Activated B cell treated with CpG ODN at 0.5 μM for 24 hours (primary cell): ENCODE measurements around the gene BRIP1. TPM values are rescaled to one million over a fixed set of nuclear protein-coding genes. Genes with fewer than 3 reads are reported as not detected.

Experiments
- ATAC-seq: fragments of 200-7000 bp; cut with Tn5 transposase; one replicate; pipeline ENCODE4 v1.10.0; 2021; ENCODE audit warnings: low read depth, mild to moderate bottlenecking, moderate library complexity
- CTCF ChIA-PET: fragments of 350-600 bp; sonication (Branson Sonifier 250); formaldehyde crosslinking; loops from one replicate; lab custom pipeline; 2021; ENCODE audit warnings: antibody characterized with exemption; lab: Charles Lee
- POLR2A ChIA-PET: fragments of 350-600 bp; sonication (Branson Sonifier 250); formaldehyde crosslinking; loops from one replicate; lab custom pipeline; 2021; ENCODE audit warnings: antibody characterized with exemption; lab: Charles Lee
- DNase-seq: peaks from one replicate; pipeline ENCODE4 v3.0.0; 2022
- H3K27ac Mint-ChIP-seq: one replicate; pipeline ENCODE4 v1.8.0; 2020; ENCODE audit warnings: mixed read lengths
- H3K27me3 Mint-ChIP-seq: one replicate; pipeline ENCODE4 v1.8.0; 2021; ENCODE audit warnings: mixed read lengths
- H3K36me3 Mint-ChIP-seq: one replicate; pipeline ENCODE4 v1.8.0; 2021; ENCODE audit warnings: low read depth, mixed read lengths
- H3K4me1 Mint-ChIP-seq: one replicate; pipeline ENCODE4 v1.8.0; 2021; ENCODE audit warnings: mixed read lengths
- H3K4me3 Mint-ChIP-seq: one replicate; pipeline ENCODE4 v1.8.0; 2020; ENCODE audit warnings: mild to moderate bottlenecking, mixed read lengths
- H3K9me3 Mint-ChIP-seq: one replicate; pipeline ENCODE4 v1.8.0; 2020; ENCODE audit warnings: mixed read lengths
- CTCF ChIP-seq: fragments of 200-600 bp; IDR thresholded peaks from one replicate; pipeline ENCODE4 v1.8.0; 2022; ENCODE audit warnings: antibody characterized with exemption, mild to moderate bottlenecking
- intact Hi-C: fragments of 100-400 bp; cut with micrococcal nuclease; formaldehyde crosslinking; loops from one replicate; pipeline ENCODE4 v1.15.1; 2024
- total RNA-seq: library from RNA; stranded (reverse); gene quantifications from 2 replicates; pipeline ENCODE4 v1.2.3, GENCODE V29; 2022

The BRIP1 gene
- total RNA-seq, 1 donor from 2014 or later = 2.5 TPM

DNA sequence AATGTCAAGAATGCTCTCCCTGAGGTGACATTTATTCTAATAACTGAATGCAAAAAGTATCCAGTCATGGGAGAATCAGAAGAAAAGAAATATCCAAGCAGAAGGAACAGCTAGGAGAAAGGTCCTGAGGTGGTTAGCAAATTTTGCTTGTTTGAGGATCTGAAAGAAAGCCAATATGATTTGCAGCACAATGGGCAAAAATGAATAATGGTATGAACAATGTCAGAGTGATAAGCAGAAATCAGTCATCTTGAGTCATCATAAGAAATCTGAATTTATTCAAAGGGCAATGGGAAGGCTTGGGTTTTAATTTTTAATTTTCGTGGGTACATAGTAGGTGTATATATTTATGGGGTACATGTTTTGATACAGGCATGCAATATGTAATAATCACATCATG, 68.5 kb downstream of the BRIP1 start:
- no peaks in the 10 kb centered on the region for H3K27me3 Mint-ChIP-seq
- ATAC-seq = no peak
- no peak overlapping the region for H3K4me3 Mint-ChIP-seq
- H3K9me3 Mint-ChIP-seq = no peaks in the 10 kb centered on the region
- H3K36me3 Mint-ChIP-seq = no peaks in the 10 kb centered on the region
- DNase-seq = no peak
- CTCF ChIA-PET = no interaction called here
- intact Hi-C loops = no loop called here
- H3K4me1 Mint-ChIP-seq = peaks cover 2% of the 10 kb centered on the region
- no peak overlapping the region for H3K27ac Mint-ChIP-seq
- POLR2A ChIA-PET = no interaction called here
- no peak for TF ChIP-seq CTCF

DNA sequence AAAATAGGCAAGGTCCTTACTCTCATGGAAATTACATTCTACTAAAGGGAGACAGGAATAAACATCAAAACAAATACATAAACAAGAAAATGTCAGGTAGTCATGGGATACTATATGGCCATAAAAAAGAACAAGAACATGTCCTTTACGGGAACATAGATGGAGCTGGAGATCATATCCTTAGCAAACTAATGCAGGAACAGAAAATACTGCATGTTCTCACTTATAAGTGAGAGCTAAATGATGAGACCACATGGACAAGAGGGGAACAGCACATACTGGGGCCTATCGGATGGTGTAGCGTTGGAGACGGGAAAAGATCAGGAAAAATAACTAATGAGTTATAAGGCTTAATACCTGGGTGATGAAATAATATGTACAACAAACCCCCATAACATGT, 69.1 kb downstream of the BRIP1 start:
- ChIA-PET POLR2A (no interaction called here), CTCF (no interaction called here)
- no peaks in the 10 kb centered on the region for H3K27me3 Mint-ChIP-seq
- H3K4me1 Mint-ChIP-seq = no peaks in the 10 kb centered on the region
- H3K4me3 Mint-ChIP-seq = no peak overlapping the region
- intact Hi-C loops = no loop called here
- DNase-seq = no peak
- no peaks in the 10 kb centered on the region for H3K36me3 Mint-ChIP-seq
- H3K27ac Mint-ChIP-seq = no peak overlapping the region
- no peaks in the 10 kb centered on the region for H3K9me3 Mint-ChIP-seq
- TF ChIP-seq CTCF = no peak
- no peak for ATAC-seq

GRCh38 chr17:61793565-61793964, 69.8 kb downstream of the BRIP1 start:
- H3K4me1 Mint-ChIP-seq = no peaks in the 10 kb centered on the region
- H3K27me3 Mint-ChIP-seq = no peaks in the 10 kb centered on the region
- no peak overlapping the region for H3K4me3 Mint-ChIP-seq
- TF ChIP-seq CTCF = no peak
- no peak overlapping the region for H3K27ac Mint-ChIP-seq
- ChIA-PET POLR2A (no interaction called here), CTCF (no interaction called here)
- H3K9me3 Mint-ChIP-seq = no peaks in the 10 kb centered on the region
- no peak for DNase-seq
- intact Hi-C loops = no loop called here
- ATAC-seq = no peak
- H3K36me3 Mint-ChIP-seq = no peaks in the 10 kb centered on the region

GRCh38 chr17:61789872-61790271, 73.5 kb downstream of the BRIP1 start:
- H3K36me3 Mint-ChIP-seq = no peaks in the 10 kb centered on the region
- H3K4me1 Mint-ChIP-seq = peaks cover 13% of the 10 kb centered on the region
- ATAC-seq (no peak), DNase-seq (no peak)
- no peaks in the 10 kb centered on the region for H3K9me3 Mint-ChIP-seq
- no peak overlapping the region for H3K4me3 Mint-ChIP-seq
- intact Hi-C loops = no loop called here
- ChIA-PET POLR2A (no interaction called here), CTCF (no interaction called here)
- TF ChIP-seq CTCF = no peak
- H3K27ac Mint-ChIP-seq = no peak overlapping the region
- no peaks in the 10 kb centered on the region for H3K27me3 Mint-ChIP-seq

DNA sequence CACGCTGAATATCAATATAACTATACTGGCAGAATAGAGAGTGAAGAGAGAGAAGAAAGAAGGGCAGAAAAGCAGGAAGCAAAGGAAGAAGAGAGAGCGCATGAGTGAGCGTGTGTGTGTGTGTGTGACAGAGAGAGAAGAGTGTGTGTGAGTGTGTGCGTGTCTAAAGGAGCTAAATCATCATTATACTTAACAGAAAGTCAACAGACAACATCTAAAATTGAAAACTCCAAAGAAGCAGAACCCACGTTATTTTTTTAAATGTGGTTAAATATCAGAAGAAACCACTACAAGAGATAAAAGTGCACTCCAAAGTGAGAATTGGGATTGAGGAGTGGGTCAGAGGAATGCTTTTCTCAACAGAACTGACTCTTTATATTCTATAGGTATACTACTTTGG, 77.2 kb downstream of the BRIP1 start:
- CTCF ChIA-PET = no interaction called here
- ATAC-seq = no peak

More for the DNA sequence above, 77.2 kb downstream of the BRIP1 start:
- POLR2A ChIA-PET = no interaction called here
- TF ChIP-seq CTCF = no peak
- DNase-seq = no peak
- Mint-ChIP-seq H3K4me3 (peak overlapping the region; percentile 4), H3K27ac (peak overlapping the region; percentile 3), H3K4me1 (peaks cover 35% of the 10 kb centered on the region), H3K36me3 (no peaks in the 10 kb centered on the region), H3K9me3 (no peaks in the 10 kb centered on the region), H3K27me3 (no peaks in the 10 kb centered on the region)
- intact Hi-C loops = no loop called here
